ENCODE measurements around the gene GFAP.

GRCh38 chr17:44916781-44917241 lies 1.5 kb upstream of the GFAP start:
- TF ChIP-seq CTCF (IDR thresholded peaks at IDR 0.05) (no peak), NR3C1 (CRISPR knock-in tag; conservative IDR thresholded peaks at IDR 0.05; ENCODE audit: low read depth) (no peak), GRHL2 (CRISPR knock-in tag; IDR thresholded peaks at IDR 0.05; ENCODE audit: insufficient replicate concordance, severe bottlenecking) (no peak), FOXK1 (CRISPR knock-in tag; IDR thresholded peaks at IDR 0.05) (no peak), JUN (CRISPR knock-in tag; IDR thresholded peaks at IDR 0.05) (no peak), ELF4 (CRISPR knock-in tag; IDR thresholded peaks at IDR 0.05; ENCODE audit: low read depth) (no peak), USF2 (CRISPR knock-in tag; IDR thresholded peaks at IDR 0.05) (no peak), CREB1 (CRISPR knock-in tag; IDR thresholded peaks at IDR 0.05) (no peak), TCF7 (CRISPR knock-in tag; IDR thresholded peaks at IDR 0.05; ENCODE audit: low read depth) (no peak)
- TF ChIP-seq, protein P1, sequence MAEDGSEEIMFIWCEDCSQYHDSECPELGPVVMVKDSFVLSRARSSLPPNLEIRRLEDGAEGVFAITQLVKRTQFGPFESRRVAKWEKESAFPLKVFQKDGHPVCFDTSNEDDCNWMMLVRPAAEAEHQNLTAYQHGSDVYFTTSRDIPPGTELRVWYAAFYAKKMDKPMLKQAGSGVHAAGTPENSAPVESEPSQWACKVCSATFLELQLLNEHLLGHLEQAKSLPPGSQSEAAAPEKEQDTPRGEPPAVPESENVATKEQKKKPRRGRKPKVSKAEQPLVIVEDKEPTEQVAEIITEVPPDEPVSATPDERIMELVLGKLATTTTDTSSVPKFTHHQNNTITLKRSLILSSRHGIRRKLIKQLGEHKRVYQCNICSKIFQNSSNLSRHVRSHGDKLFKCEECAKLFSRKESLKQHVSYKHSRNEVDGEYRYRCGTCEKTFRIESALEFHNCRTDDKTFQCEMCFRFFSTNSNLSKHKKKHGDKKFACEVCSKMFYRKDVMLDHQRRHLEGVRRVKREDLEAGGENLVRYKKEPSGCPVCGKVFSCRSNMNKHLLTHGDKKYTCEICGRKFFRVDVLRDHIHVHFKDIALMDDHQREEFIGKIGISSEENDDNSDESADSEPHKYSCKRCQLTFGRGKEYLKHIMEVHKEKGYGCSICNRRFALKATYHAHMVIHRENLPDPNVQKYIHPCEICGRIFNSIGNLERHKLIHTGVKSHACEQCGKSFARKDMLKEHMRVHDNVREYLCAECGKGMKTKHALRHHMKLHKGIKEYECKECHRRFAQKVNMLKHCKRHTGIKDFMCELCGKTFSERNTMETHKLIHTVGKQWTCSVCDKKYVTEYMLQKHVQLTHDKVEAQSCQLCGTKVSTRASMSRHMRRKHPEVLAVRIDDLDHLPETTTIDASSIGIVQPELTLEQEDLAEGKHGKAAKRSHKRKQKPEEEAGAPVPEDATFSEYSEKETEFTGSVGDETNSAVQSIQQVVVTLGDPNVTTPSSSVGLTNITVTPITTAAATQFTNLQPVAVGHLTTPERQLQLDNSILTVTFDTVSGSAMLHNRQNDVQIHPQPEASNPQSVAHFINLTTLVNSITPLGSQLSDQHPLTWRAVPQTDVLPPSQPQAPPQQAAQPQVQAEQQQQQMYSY (CRISPR knock-in tag; IDR thresholded peaks at IDR 0.05) = no peak
- TF ChIP-seq, protein P2, sequence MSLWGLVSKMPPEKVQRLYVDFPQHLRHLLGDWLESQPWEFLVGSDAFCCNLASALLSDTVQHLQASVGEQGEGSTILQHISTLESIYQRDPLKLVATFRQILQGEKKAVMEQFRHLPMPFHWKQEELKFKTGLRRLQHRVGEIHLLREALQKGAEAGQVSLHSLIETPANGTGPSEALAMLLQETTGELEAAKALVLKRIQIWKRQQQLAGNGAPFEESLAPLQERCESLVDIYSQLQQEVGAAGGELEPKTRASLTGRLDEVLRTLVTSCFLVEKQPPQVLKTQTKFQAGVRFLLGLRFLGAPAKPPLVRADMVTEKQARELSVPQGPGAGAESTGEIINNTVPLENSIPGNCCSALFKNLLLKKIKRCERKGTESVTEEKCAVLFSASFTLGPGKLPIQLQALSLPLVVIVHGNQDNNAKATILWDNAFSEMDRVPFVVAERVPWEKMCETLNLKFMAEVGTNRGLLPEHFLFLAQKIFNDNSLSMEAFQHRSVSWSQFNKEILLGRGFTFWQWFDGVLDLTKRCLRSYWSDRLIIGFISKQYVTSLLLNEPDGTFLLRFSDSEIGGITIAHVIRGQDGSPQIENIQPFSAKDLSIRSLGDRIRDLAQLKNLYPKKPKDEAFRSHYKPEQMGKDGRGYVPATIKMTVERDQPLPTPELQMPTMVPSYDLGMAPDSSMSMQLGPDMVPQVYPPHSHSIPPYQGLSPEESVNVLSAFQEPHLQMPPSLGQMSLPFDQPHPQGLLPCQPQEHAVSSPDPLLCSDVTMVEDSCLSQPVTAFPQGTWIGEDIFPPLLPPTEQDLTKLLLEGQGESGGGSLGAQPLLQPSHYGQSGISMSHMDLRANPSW (CRISPR knock-in tag; conservative IDR thresholded peaks at IDR 0.05; ENCODE audit: low read depth) = no peak
- TF ChIP-seq, protein P3, sequence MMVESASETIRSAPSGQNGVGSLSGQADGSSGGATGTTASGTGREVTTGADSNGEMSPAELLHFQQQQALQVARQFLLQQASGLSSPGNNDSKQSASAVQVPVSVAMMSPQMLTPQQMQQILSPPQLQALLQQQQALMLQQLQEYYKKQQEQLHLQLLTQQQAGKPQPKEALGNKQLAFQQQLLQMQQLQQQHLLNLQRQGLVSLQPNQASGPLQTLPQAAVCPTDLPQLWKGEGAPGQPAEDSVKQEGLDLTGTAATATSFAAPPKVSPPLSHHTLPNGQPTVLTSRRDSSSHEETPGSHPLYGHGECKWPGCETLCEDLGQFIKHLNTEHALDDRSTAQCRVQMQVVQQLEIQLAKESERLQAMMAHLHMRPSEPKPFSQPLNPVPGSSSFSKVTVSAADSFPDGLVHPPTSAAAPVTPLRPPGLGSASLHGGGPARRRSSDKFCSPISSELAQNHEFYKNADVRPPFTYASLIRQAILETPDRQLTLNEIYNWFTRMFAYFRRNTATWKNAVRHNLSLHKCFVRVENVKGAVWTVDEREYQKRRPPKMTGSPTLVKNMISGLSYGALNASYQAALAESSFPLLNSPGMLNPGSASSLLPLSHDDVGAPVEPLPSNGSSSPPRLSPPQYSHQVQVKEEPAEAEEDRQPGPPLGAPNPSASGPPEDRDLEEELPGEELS (CRISPR knock-in tag; IDR thresholded peaks at IDR 0.05) = no peak
- TF ChIP-seq, protein P4, sequence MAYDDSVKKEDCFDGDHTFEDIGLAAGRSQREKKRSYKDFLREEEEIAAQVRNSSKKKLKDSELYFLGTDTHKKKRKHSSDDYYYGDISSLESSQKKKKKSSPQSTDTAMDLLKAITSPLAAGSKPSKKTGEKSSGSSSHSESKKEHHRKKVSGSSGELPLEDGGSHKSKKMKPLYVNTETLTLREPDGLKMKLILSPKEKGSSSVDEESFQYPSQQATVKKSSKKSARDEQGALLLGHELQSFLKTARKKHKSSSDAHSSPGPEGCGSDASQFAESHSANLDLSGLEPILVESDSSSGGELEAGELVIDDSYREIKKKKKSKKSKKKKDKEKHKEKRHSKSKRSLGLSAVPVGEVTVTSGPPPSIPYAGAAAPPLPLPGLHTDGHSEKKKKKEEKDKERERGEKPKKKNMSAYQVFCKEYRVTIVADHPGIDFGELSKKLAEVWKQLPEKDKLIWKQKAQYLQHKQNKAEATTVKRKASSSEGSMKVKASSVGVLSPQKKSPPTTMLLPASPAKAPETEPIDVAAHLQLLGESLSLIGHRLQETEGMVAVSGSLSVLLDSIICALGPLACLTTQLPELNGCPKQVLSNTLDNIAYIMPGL (CRISPR knock-in tag; IDR thresholded peaks at IDR 0.05) = no peak
- TF ChIP-seq, protein P5, sequence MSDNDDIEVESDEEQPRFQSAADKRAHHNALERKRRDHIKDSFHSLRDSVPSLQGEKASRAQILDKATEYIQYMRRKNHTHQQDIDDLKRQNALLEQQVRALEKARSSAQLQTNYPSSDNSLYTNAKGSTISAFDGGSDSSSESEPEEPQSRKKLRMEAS (CRISPR knock-in tag; IDR thresholded peaks at IDR 0.05) = no peak
